HG03432 (cell line): Measurements from ENCODE around the gene PPP2R2B.

Experiments used
- ATAC-seq: cut with Tn5 transposase; IDR thresholded peaks from one replicate; pipeline ENCODE4 v1.9.1; 2021; ENCODE audit warnings: mild to moderate bottlenecking, moderate library complexity; ENCODE audit not compliant: unreplicated experiment

PPP2R2B gene

GRCh38 chr5:146667633-146668272, 210.8 kb downstream of the PPP2R2B start:
- ATAC-seq = no peak

GRCh38 chr5:146662229-146662628, 216.3 kb downstream of the PPP2R2B start:
- no peak for ATAC-seq

GRCh38 chr5:146660376-146660960, 218.1 kb downstream of the PPP2R2B start:
- ATAC-seq = no peak

- ATAC-seq = no peak
Observed at GRCh38 chr5:146659961-146660360, 218.6 kb downstream of the PPP2R2B start.

- no peak for ATAC-seq
Observed at GRCh38 chr5:146656703-146657102, 221.9 kb downstream of the PPP2R2B start.

- ATAC-seq = no peak
Observed at GRCh38 chr5:146653560-146653959, 225.0 kb downstream of the PPP2R2B start.

GRCh38 chr5:146652547-146652946, 226.0 kb downstream of the PPP2R2B start:
- no peak for ATAC-seq

GRCh38 chr5:146647656-146648199, 230.8 kb downstream of the PPP2R2B start:
- ATAC-seq = no peak

GRCh38 chr5:146646441-146646840, 232.1 kb downstream of the PPP2R2B start:
- no peak for ATAC-seq

- ATAC-seq = no peak
Observed at GRCh38 chr5:146645342-146645741, 233.2 kb downstream of the PPP2R2B start.

- no peak for ATAC-seq
Observed at GRCh38 chr5:146644831-146645230, 233.7 kb downstream of the PPP2R2B start.

- ATAC-seq = no peak
Observed at GRCh38 chr5:146643776-146644175, 234.8 kb downstream of the PPP2R2B start.

- no peak for ATAC-seq
Observed at GRCh38 chr5:146642410-146642809, 236.1 kb downstream of the PPP2R2B start.

- ATAC-seq = no peak
Observed at GRCh38 chr5:146641941-146642340, 236.6 kb downstream of the PPP2R2B start.

- ATAC-seq = no peak
Observed at GRCh38 chr5:146640285-146640896, 238.2 kb downstream of the PPP2R2B start.

GRCh38 chr5:146635443-146635842, 243.1 kb downstream of the PPP2R2B start:
- ATAC-seq = no peak

GRCh38 chr5:146633323-146633764, 245.2 kb downstream of the PPP2R2B start:
- ATAC-seq = no peak

GRCh38 chr5:146632620-146633322, 245.8 kb downstream of the PPP2R2B start:
- ATAC-seq = no peak

GRCh38 chr5:146630472-146630871, 248.1 kb downstream of the PPP2R2B start:
- ATAC-seq = no peak

GRCh38 chr5:146628950-146629349, 249.6 kb downstream of the PPP2R2B start:
- ATAC-seq = no peak

- no peak for ATAC-seq
Observed at GRCh38 chr5:146626936-146627335, 251.6 kb downstream of the PPP2R2B start.
